ENCODE data around the gene BNIP2.

Gene BNIP2

GRCh38 chr15:59711451-59712243, 22.5 kb upstream of the BNIP2 start:
- H2AFZ ChIP-seq (ENCODE audit: low read length): peak overlapping the region; percentile 12; the same call in 1 of the 2 replicates
- no peak for TF ChIP-seq CTCF (conservative IDR thresholded peaks at IDR 0.05; ENCODE audit: low read length)
- no peak for TF ChIP-seq EZH2phosphoT487 (IDR thresholded peaks at IDR 0.05; ENCODE audit: borderline replicate concordance)

GRCh38 chr15:59707619-59708018, 18.5 kb upstream of the BNIP2 start:
- Histone ChIP-seq H3K27me3 (ENCODE audit: insufficient read depth, low read length, poor library complexity, severe bottlenecking) (no peaks in the 10 kb centered on the region), H3K36me3 (ENCODE audit: insufficient read depth, low read length) (no peaks in the 10 kb centered on the region), H3K9me3 (ENCODE audit: insufficient read depth, low read depth, low read length) (no peaks in the 10 kb centered on the region), H2AFZ (ENCODE audit: low read length) (no peak overlapping the region), H3K79me2 (ENCODE audit: insufficient read depth, low read length) (no peaks in the 10 kb centered on the region), H3F3A (ENCODE audit: low read depth) (no peaks in the 10 kb centered on the region), H3K4me1 (ENCODE audit: insufficient read depth, low read length, poor library complexity, severe bottlenecking) (no peaks in the 10 kb centered on the region), H4K20me1 (ENCODE audit: insufficient read depth, low read length, poor library complexity, severe bottlenecking) (no peaks in the 10 kb centered on the region), H3K9ac (ENCODE audit: low read depth, low read length, poor library complexity, severe bottlenecking) (no peak overlapping the region), H3K4me3 (ENCODE audit: low read length, poor library complexity, severe bottlenecking) (no peak overlapping the region), H3K9me2 (replicated peaks; ENCODE audit: low read depth, low read length) (no peaks in the 10 kb centered on the region), H3K4me2 (ENCODE audit: low read depth, low read length, poor library complexity, severe bottlenecking) (no peak overlapping the region)
- TF ChIP-seq CTCF (conservative IDR thresholded peaks at IDR 0.05; ENCODE audit: low read length) (no peak), EZH2phosphoT487 (IDR thresholded peaks at IDR 0.05; ENCODE audit: borderline replicate concordance) (no peak)

More at GRCh38 chr15:59711451-59712243, 22.5 kb upstream of the BNIP2 start:
- Histone ChIP-seq H3K4me1 (ENCODE audit: insufficient read depth, low read length, poor library complexity, severe bottlenecking) (no peaks in the 10 kb centered on the region), H3K4me2 (ENCODE audit: low read depth, low read length, poor library complexity, severe bottlenecking) (no peak overlapping the region), H3F3A (ENCODE audit: low read depth) (no peaks in the 10 kb centered on the region), H4K20me1 (ENCODE audit: insufficient read depth, low read length, poor library complexity, severe bottlenecking) (no peaks in the 10 kb centered on the region), H3K79me2 (ENCODE audit: insufficient read depth, low read length) (no peaks in the 10 kb centered on the region), H3K4me3 (ENCODE audit: low read length, poor library complexity, severe bottlenecking) (no peak overlapping the region), H3K9me2 (replicated peaks; ENCODE audit: low read depth, low read length) (no peaks in the 10 kb centered on the region), H3K27me3 (ENCODE audit: insufficient read depth, low read length, poor library complexity, severe bottlenecking) (no peaks in the 10 kb centered on the region), H3K9me3 (ENCODE audit: insufficient read depth, low read depth, low read length) (no peaks in the 10 kb centered on the region), H3K9ac (ENCODE audit: low read depth, low read length, poor library complexity, severe bottlenecking) (no peak overlapping the region), H3K36me3 (ENCODE audit: insufficient read depth, low read length) (no peaks in the 10 kb centered on the region)

GRCh38 chr15:59703979-59704796, 15.1 kb upstream of the BNIP2 start:
- Histone ChIP-seq H3K9me3 (ENCODE audit: insufficient read depth, low read depth, low read length) (no peaks in the 10 kb centered on the region), H4K20me1 (ENCODE audit: insufficient read depth, low read length, poor library complexity, severe bottlenecking) (no peaks in the 10 kb centered on the region), H3K4me1 (ENCODE audit: insufficient read depth, low read length, poor library complexity, severe bottlenecking) (no peaks in the 10 kb centered on the region), H2AFZ (ENCODE audit: low read length) (no peak overlapping the region), H3K36me3 (ENCODE audit: insufficient read depth, low read length) (no peaks in the 10 kb centered on the region), H3K4me3 (ENCODE audit: low read length, poor library complexity, severe bottlenecking) (no peak overlapping the region), H3K9me2 (replicated peaks; ENCODE audit: low read depth, low read length) (no peaks in the 10 kb centered on the region), H3K4me2 (ENCODE audit: low read depth, low read length, poor library complexity, severe bottlenecking) (no peak overlapping the region), H3K9ac (ENCODE audit: low read depth, low read length, poor library complexity, severe bottlenecking) (no peak overlapping the region), H3K79me2 (ENCODE audit: insufficient read depth, low read length) (no peaks in the 10 kb centered on the region), H3F3A (ENCODE audit: low read depth) (no peaks in the 10 kb centered on the region), H3K27me3 (ENCODE audit: insufficient read depth, low read length, poor library complexity, severe bottlenecking) (no peaks in the 10 kb centered on the region)
- TF ChIP-seq EZH2phosphoT487 (IDR thresholded peaks at IDR 0.05; ENCODE audit: borderline replicate concordance) (no peak), CTCF (conservative IDR thresholded peaks at IDR 0.05; ENCODE audit: low read length) (no peak)
